GM12878 (cell line): Measurements from ENCODE around the gene UNC80. TPM values are rescaled to one million over a fixed set of nuclear protein-coding genes. Genes with fewer than 3 reads are reported as not detected.

ENCODE experiments used
- ATAC-seq: fragments of 200-7000 bp; cut with Tn5 transposase; 3 replicates; pipeline ENCODE4 v1.9.1; 2020; ENCODE audit warnings: mild to moderate bottlenecking, moderate library complexity
- BruUV-seq: library from RNA; stranded (reverse); fragments of 400-500 nt; replicated peaks from 2 replicates; lab custom pipeline; 2021; lab: Mats Ljungman, UMichigan
- CTCF ChIA-PET: fragments of 300-600 bp; sonication (Branson Sonifier 250); formaldehyde crosslinking; extraction: SDS; loops from one replicate; lab custom pipeline; 2021; ENCODE audit warnings: inconsistent platforms; lab: Yijun Ruan, JAX
- POLR2A ChIA-PET: fragments of 350-600 bp; formaldehyde crosslinking; extraction: SDS; loops from one replicate; lab custom pipeline; 2021; ENCODE audit warnings: inconsistent platforms; lab: Charles Lee
- RAD21 ChIA-PET: fragments of 300-600 bp; sonication (Branson Sonifier 250); formaldehyde crosslinking; loops from one replicate; lab custom pipeline; 2023; ENCODE audit warnings: antibody characterized with exemption; ENCODE audit not compliant: unreplicated experiment; lab: Charles Lee
- SMC1A ChIA-PET: fragments of 300-600 bp; sonication (Branson Sonifier 250); formaldehyde crosslinking; loops from one replicate; lab custom pipeline; 2023; ENCODE audit not compliant: unreplicated experiment, uncharacterized antibody; lab: Charles Lee
- DNase-seq: peaks from one replicate; pipeline ENCODE4 v3.0.0-alpha.2; 2011; ENCODE audit warnings: low read depth, low spot score
- FAIRE-seq: peaks from 3 replicates; lab custom pipeline; 2011; peaks lifted over from hg19 to GRCh38; lab: Jason Lieb, UNC
- H2AFZ ChIP-seq: 2 replicates; pipeline ENCODE4 v1.6.0; 2011; ENCODE audit warnings: low read depth, low read length, control low read depth; ENCODE audit not compliant: control insufficient read depth
- H3K27ac ChIP-seq: 2 replicates; pipeline ENCODE4 v1.5.1; 2011; ENCODE audit warnings: control low read depth; ENCODE audit not compliant: control insufficient read depth, insufficient read depth
- H3K27me3 ChIP-seq, 2 experiments: replicated peaks in 1 of 2; 2 replicates each; pipeline versions ENCODE4 v1.6.0 to v1.6.1; 2011; ENCODE audit warnings: low read length in 1 of 2; ENCODE audit not compliant: control insufficient read depth in 2 of 2, insufficient read depth in 2 of 2
- H3K36me3 ChIP-seq, 2 experiments: 2 replicates each; pipeline ENCODE4 v1.5.1; 2011; ENCODE audit warnings: low read length in 1 of 2; ENCODE audit not compliant: control insufficient read depth in 2 of 2, insufficient read depth in 2 of 2
- H3K4me1 ChIP-seq: 2 replicates; pipeline ENCODE4 v1.6.1; 2011; ENCODE audit warnings: mild to moderate bottlenecking, low read length, moderate library complexity, mixed read lengths; ENCODE audit not compliant: control insufficient read depth, insufficient read depth
- H3K4me2 ChIP-seq: 2 replicates; pipeline ENCODE4 v1.6.0; 2011; ENCODE audit warnings: control low read depth; ENCODE audit not compliant: control insufficient read depth, insufficient read depth
- H3K4me3 ChIP-seq: fragments of 200-600 bp; sonication (generic); 2 replicates; pipeline ENCODE4 v1.5.1; 2016
- H3K79me2 ChIP-seq: 2 replicates; pipeline ENCODE4 v1.6.0; 2011; ENCODE audit warnings: low read length; ENCODE audit not compliant: control insufficient read depth, insufficient read depth
- H3K9ac ChIP-seq: 2 replicates; pipeline ENCODE4 v1.8.0; 2011; ENCODE audit warnings: low read length, control low read depth, mixed read lengths; ENCODE audit not compliant: control insufficient read depth, insufficient read depth
- H3K9me3 ChIP-seq: replicated peaks from 3 replicates; pipeline ENCODE4 v1.5.1; 2011; ENCODE audit warnings: mild to moderate bottlenecking, low read length; ENCODE audit not compliant: control insufficient read depth, insufficient read depth
- H4K20me1 ChIP-seq: 2 replicates; pipeline ENCODE4 v1.6.0; 2011; ENCODE audit not compliant: control insufficient read depth, insufficient read depth
- ATF7 ChIP-seq: fragments of 450-650 bp; IDR thresholded peaks from 2 replicates; pipeline ENCODE4 v1.6.1; 2016; ENCODE audit warnings: low read depth, mild to moderate bottlenecking
- EED ChIP-seq: sonication (generic); IDR thresholded peaks from 2 replicates; pipeline ENCODE4 v1.6.1; 2016; ENCODE audit warnings: antibody characterized with exemption, low read depth
- FOXK2 ChIP-seq: fragments of 450-650 bp; IDR thresholded peaks from 2 replicates; pipeline ENCODE4 v1.6.1; 2017; ENCODE audit warnings: mild to moderate bottlenecking, moderate library complexity
- IRF4 ChIP-seq: IDR thresholded peaks from 2 replicates; pipeline ENCODE4 v1.6.1; 2011; ENCODE audit warnings: low read depth, low read length
- PBX3 ChIP-seq: IDR thresholded peaks from 2 replicates; pipeline ENCODE4 v1.6.1; 2011; ENCODE audit warnings: mild to moderate bottlenecking, low read depth, low read length, moderate library complexity; ENCODE audit not compliant: insufficient replicate concordance
- PKNOX1 ChIP-seq: fragments of 450-650 bp; IDR thresholded peaks from 2 replicates; pipeline ENCODE4 v1.6.1; 2016; ENCODE audit warnings: mild to moderate bottlenecking
- POLR2AphosphoS5 ChIP-seq: IDR thresholded peaks from 2 replicates; pipeline ENCODE4 v1.6.1; 2011; ENCODE audit warnings: mild to moderate bottlenecking, low read length, inconsistent platforms
- RB1 ChIP-seq: fragments of 450-650 bp; formaldehyde crosslinking; IDR thresholded peaks from 2 replicates; pipeline ENCODE4 v1.6.1; 2017; ENCODE audit warnings: mild to moderate bottlenecking, borderline replicate concordance
- STAT3 ChIP-seq: IDR thresholded peaks from 2 replicates; pipeline ENCODE4 v1.6.1; 2011; ENCODE audit warnings: low read depth, low read length, improper control_type of control experiment
- SUPT20H ChIP-seq: IDR thresholded peaks from 2 replicates; pipeline ENCODE4 v1.6.1; 2011; ENCODE audit warnings: low read depth, mild to moderate bottlenecking, low read length, moderate library complexity, borderline replicate concordance; ENCODE audit not compliant: control insufficient read depth
- YBX1 ChIP-seq: fragments of 450-650 bp; IDR thresholded peaks from 2 replicates; pipeline ENCODE4 v1.6.1; 2016; ENCODE audit warnings: antibody characterized with exemption
- ZBTB33 ChIP-seq: fragments of 450-650 bp; IDR thresholded peaks from 2 replicates; pipeline ENCODE4 v1.6.1; 2017; ENCODE audit warnings: mild to moderate bottlenecking
- WGBS: methylation state at CpG from one replicate; pipeline ENCODE4 v1.1.6; 2016; ENCODE audit warnings: low lambda C conversion rate; ENCODE audit not compliant: insufficient replicate concordance, insufficient coverage; ENCODE audit errors: missing lambda C conversion rate; 5-methylcytosine and 5-hydroxymethylcytosine counted together
- in situ Hi-C: fragments of 300-500 bp; cut with MboI; formaldehyde crosslinking; loops from 9 replicates; pipeline ENCODE4 v1.14.3; 2018; ENCODE audit warnings: mixed read lengths
- intact Hi-C: fragments of 100-400 bp; cut with micrococcal nuclease; formaldehyde crosslinking; loops from one replicate; pipeline ENCODE4 v1.14.2; 2022; ENCODE audit not compliant: unreplicated experiment
- polyA plus RNA-seq, 11 experiments: library from polyadenylated mRNA; depleted of rRNA in 4 of 11; unstranded in 6 of 11; stranded (reverse) in 5 of 11; fragments of >200 nt; fragmentation: Nextera tagmentation in 4 of 11; fragmentation: Illumina TruSeq in 1 of 11; extraction: Ambion mirVana in 4 of 11; extraction: Trizol in 1 of 11; gene quantifications; 1 replicate in 1 of 11; 2 replicates in 10 of 11; pipeline versions ENCODE4 v1.2.1 to v1.2.3, GENCODE V29; 2011 to 2016; ENCODE audit warnings: inconsistent platforms in 2 of 11, missing spikeins in 2 of 11, low read depth in 1 of 11
- total RNA-seq, 4 experiments: library from RNA; depleted of rRNA in 3 of 4; stranded (reverse); fragments of >200 nt in 3 of 4; fragmentation: Illumina TruSeq in 1 of 4; extraction: Trizol in 1 of 4; gene quantifications; 2 replicates each; pipeline versions ENCODE4 v1.2.1 to v1.2.3, GENCODE V29; 2013 to 2021

UNC80 gene
- total and polyA plus RNA-seq, 10 of the 15 experiments (the other 5 are each of a cell fraction or from before 2014, with no cell fraction given): not detected

- no peak for TF ChIP-seq EED
- TF ChIP-seq YBX1: no peak
- no peak for TF ChIP-seq SUPT20H
- no peak for TF ChIP-seq STAT3
- TF ChIP-seq ZBTB33: no peak
- TF ChIP-seq RB1: no peak
- TF ChIP-seq ATF7: no peak
- no peak for TF ChIP-seq PBX3
- TF ChIP-seq POLR2AphosphoS5: no peak
- TF ChIP-seq PKNOX1: no peak
- no peak for TF ChIP-seq FOXK2
- no peak for TF ChIP-seq IRF4
- Histone ChIP-seq H3K79me2 (no peaks in the 10 kb centered on the region), H2AFZ (no peak overlapping the region), H3K4me2 (no peak overlapping the region), H3K4me1 (no peaks in the 10 kb centered on the region), H3K4me3 (no peak overlapping the region), H3K36me3 (no peaks in the 10 kb centered on the region), H3K9me3 (no peaks in the 10 kb centered on the region), H4K20me1 (no peaks in the 10 kb centered on the region), H3K27ac (no peak overlapping the region), H3K27me3 (no peaks in the 10 kb centered on the region), H3K9ac (no peak overlapping the region)
- no TSS peak for BruUV-seq
- intact Hi-C loops: no loop called here
- DNase-seq (no peak), FAIRE-seq (no peak), ATAC-seq (no peak)
- ChIA-PET SMC1A (interaction anchor here (1.1 kb wide), 1 partner anchor 425 kb away, joined by 3 read pairs; no protein-coding TSS in a partner anchor), POLR2A (no interaction called here), RAD21 (no interaction called here), CTCF (interaction anchor here (1.1 to 6.1 kb wide), 2 partner anchors 221 to 224 kb away, joined by 4 to 51 read pairs; no protein-coding TSS in a partner anchor)
- in situ Hi-C loops: no loop called here
- WGBS: 0% methylated on average over 1 of the region's 1 CpG
Measured at GRCh38 chr2:209974576-209974975, 202.9 kb downstream of the UNC80 start.
